Occipital lobe (tissue), 2 donors: ENCODE results near the gene PPP1R14B. TPM values are rescaled to one million over a fixed set of nuclear protein-coding genes. Genes with fewer than 3 reads are reported as not detected.
"Not testable (repeated sequence)": the region's sequence is repeated elsewhere in the genome, so short reads cannot be mapped to it uniquely, and the experiment has no call there.

Experiments
- DNase-seq: peaks from one replicate; lab custom pipeline; 2025; lab: John Stamatoyannopoulos, UW
- total RNA-seq: library from RNA; depleted of rRNA; stranded (reverse); fragments of >200 nt; gene quantifications from one replicate; pipeline ENCODE4 v1.2.3, GENCODE V29; 2014

The PPP1R14B gene
- total RNA-seq, 1 donor from 2014 or later, result 74.2 TPM

DNA sequence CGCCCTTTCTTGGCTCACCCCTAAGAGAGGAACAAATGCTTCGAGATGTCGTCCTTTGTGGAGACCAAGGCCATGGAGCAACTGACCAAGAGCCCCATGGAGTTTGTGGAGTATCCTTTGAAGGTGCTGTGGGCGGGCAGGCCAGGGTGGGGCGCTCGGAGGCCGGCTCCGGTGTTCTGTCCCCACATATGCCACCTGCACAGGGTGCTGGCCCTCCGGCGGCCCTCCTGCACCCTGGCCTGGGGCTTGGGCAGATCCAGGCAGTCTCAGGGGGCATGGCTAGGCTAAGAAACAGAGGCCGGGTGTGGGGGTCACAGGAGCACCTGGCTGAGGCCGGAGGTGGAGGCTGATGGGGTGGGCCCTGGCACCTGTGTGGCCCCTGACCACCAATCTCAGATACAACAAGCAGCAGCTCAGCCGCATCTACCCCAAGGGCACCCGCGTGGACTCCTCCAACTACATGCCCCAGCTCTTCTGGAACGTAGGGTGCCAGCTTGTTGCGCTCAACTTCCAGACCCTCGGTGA, 14.9 kb upstream of the PPP1R14B start:
- DNase-seq, result no peak

DNA sequence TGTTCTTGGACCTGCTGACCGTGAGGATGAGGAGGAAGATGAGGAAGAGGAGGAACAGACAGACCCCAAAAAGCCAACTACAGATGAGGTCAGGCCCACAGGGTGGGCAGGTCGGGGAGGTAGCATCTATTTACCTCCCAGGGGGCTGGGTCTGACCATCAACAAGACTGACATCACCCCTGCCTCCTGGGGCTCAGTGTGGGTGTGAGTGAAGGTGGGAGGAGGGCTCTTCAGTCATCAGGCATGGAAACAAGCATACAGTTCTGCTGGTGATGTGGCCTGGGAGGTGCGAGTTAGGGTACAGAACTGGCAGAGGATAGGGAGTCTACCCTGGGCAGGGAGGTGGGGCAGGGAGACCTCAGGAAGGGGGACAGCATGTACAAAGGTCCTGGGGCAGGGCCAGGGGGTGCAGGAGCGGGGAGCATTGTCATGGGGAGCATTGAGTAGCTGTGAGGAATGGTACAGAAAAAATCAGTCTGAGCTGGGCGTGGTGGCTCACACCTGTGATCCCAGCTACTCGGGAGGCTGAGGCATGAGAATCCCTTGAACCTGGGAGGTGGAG, 13.5 kb upstream of the PPP1R14B start:
- no peak for DNase-seq

- DNase-seq, result no peak
Observed at GRCh38 chr11:64259533-64260067, 12.9 kb upstream of the PPP1R14B start.

GRCh38 chr11:64258946-64259532, 12.3 kb upstream of the PPP1R14B start:
- DNase-seq, result no peak

GRCh38 chr11:64258356-64258755, 11.6 kb upstream of the PPP1R14B start:
- no peak for DNase-seq

DNA sequence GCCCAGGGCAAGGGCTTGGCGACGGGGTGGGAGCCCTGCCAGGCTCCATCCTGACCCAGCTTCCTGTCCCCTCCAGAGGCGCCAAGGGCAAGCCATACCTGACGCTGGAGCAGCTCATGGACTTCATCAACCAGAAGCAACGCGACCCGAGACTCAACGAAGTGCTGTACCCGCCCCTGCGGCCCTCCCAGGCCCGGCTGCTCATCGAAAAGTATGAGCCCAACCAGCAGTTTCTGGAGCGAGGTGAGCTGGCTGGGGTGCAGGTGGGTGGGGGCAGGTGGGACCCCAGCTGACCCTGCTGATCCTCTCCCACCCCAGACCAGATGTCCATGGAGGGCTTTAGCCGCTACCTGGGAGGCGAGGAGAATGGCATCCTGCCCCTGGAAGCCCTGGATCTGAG, 9.6 kb upstream of the PPP1R14B start:
- no peak for DNase-seq

DNA sequence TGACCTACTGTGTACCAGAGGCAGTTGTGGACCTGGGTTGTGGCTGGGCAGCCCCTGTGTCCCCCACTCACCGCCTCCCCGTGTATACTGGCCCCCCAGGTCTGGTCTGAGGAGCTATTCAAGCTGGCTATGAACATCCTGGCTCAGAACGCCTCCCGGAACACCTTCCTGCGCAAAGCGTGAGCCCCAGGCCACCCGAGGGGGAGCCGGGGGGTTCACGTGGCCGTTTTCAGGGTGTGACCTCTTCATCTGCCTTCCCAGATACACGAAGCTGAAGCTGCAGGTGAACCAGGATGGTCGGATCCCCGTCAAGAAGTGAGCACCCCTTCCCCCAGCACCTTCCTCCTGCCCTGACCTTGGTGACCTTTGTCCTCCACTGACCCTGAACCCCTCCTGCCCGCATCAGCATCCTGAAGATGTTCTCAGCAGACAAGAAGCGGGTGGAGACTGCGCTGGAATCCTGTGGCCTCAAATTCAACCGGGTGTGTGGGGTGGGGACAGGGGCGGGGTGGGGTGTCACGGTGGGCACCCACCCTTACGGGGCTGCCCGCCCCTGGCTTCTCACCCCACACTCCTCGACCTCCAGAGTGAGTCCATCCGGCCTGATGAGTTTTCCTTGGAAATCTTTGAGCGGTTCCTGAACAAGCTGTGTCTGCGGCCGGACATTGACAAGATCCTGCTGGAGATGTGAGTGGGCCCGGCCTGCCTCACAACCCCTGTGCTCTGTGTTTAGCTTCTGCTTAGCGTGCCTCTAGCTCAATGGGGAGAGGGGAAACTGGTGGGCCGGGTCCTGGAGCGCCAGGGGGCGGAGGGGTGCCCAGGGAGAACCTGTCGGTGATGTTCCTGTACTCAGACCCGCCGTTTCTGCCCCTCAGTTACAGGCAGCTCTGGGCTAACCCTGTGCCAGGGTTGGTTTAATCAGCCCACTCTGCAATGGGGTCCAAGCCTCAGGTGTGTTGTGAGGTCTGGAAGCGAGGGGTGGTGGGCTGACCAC, 8.7 kb upstream of the PPP1R14B start:
- DNase-seq, result no peak

DNA sequence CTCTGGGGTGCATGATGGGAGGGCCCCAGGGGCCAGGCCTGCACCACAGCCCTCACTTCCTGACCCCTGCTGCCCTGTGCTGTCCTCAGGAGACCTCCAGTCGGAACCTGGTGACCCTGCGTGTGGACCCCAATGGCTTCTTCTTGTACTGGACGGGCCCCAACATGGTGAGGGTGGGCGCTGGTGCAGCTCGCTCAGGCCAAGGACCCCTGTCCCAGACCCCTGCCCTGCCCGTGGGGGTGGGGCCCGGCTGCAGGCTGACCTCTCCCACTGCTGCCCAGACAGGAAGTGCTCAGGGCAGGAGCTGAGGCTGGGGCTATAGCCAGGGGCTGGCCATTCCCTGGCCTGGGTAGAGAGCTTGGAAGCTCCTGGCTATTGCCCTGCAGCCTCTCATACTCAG, 7.6 kb upstream of the PPP1R14B start:
- no peak for DNase-seq

GRCh38 chr11:64253481-64253880, 6.7 kb upstream of the PPP1R14B start:
- no peak for DNase-seq

DNA sequence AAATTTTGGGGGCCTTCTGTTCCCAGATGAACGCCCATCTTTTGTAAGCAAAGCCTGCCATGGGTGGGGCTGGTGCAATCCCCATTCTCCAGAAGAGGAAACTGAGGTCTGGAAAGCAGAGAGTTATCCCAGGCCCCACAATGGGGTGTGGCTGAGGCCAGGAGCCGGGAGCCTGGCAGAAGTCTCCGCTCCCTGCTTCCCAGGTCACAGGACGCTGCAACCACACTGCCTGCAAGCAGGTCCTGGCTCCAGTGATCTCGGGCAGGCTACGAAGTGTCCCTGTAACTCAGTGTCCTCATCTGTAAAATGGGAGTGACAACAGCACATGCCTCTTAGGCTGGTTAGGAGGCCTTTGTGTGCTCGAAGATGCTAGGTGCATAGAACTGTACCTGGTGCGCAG, 6.3 kb upstream of the PPP1R14B start:
- no peak for DNase-seq

GRCh38 chr11:64252003-64252872, 5.5 kb upstream of the PPP1R14B start:
- DNase-seq, result no peak

DNA sequence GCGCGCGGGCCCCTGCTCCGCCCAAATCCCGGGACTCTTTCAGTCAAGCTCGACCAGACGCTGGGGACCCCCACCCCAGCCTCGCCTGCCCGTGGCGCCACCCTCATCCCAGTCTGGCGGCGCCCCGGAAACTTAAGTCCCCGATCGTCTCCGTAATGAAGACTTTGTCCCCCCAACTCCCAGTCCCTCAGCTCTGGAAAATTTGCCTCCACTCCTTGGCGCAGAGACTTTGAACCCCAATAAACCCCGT, 4.9 kb upstream of the PPP1R14B start:
- no peak for DNase-seq

- no peak for DNase-seq
Observed at GRCh38 chr11:64251016-64251752, 4.4 kb upstream of the PPP1R14B start, which contains the start of gene PLCB3. PLCB3 (plus strand) TSS chr11:64251530; CDS start chr11:64251650, 120 bp downstream.

DNA sequence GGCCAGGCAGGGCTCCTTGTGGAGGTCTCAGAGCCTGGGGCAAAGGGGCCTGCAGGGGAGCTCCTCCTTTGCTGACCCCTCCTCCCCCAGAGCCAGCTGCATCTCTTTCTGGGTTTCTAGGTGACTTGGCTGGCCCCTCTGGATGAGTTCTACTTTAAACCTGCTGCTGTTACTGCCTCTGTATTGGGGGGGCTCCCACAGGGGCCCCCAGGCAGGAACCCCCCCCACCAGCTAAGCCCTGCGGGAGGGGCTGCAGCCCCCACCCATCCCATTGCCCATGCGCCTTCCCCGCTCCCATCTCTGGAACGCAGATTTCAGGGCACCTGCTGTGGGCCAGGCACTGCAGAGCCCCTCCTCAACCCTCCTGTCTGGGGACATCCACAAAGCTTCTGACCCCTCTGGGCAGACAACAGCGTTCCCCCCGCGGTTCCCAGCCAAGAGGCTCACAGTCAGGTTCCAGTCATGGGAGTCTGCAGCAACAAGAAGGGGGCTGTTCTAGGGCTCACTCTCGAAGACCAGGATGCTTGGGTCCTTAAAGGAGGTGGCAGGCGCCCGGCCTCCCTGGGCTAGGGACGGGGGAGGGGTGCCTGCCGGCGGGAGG, 3.8 kb upstream of the PPP1R14B start:
- no peak for DNase-seq

DNA sequence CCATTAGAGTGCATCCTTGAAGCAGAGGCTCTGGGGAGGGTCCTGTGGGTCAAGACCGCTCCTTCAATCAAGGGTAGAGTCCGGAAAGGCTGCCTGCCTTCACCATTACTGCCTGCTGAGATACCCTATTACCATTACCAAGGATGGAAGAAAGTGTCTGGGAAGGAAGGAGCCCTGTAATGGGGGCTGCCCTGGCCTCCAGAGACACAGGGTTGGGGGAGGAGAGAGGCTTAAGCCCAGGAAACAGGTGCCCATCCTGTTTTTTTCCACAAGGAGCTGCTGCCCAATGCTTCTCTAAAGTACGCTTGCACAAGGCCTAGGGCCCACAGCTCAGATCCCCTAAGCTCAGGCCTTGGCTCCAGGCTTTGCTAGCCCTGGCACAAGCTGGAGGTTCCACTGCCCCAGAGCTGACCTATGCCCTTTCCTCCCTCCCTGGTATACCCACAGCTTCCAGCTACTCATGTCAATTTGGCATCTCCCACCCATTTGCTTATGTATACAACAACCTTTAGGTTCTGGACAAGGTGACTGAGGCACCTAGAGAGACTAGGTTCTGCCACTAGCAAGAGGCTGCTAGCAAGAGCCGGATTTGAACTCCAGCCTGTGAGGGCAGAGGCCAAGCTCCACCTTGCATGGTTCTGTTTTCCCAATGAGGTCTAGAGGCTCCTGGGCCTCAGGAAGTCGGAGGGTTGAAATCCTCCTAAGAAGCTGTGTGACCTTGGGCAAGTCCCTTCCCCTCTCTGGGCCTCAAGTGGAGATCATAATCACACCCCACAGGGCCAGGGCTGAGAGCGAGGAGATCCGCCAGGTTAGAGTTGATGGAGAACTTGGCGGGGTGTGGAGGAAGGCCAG, 3.0 kb upstream of the PPP1R14B start:
- no peak for DNase-seq

GRCh38 chr11:64249038-64249437, 2.3 kb upstream of the PPP1R14B start:
- DNase-seq, result no peak

- no peak for DNase-seq
Observed at GRCh38 chr11:64248578-64248977, 1.8 kb upstream of the PPP1R14B start.

DNA sequence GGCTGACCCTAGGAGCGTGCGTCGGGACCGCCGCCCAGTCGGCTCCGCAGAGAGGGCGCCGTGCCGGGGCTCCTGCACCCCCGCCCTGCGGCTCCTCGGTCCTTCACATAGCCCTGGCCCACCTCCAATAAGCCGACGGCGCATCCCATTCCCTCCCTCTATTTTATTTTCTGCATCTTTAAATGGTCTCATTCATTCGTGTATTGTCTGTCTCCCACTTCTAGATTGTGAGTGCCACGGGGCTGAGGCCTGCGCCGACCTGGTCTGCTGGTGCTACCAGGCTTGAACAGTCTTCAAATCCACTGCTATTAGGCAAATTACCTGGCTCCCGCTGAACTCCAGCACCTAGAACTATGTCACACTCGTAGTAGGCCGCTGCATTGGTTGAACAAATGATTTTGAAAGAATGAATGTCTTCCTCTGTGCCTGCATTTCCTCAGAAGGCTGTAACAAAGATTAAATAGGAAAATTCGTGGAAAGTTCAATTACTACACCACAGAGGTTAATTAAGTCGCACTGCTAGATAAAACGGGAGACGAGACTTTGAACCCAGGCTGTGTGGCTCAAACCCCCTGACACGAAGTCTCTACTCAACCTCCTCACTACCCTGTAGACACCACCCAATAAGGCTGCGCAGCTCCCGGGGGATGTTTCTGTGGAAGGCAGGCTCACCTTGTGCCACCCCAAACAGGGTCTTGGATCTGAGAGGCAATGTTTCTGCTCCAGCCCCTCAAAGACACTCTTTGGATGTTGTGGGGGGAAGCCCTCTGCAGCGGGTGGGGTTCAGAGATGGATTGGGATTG, 1.2 kb upstream of the PPP1R14B start:
- DNase-seq, result no peak

DNA sequence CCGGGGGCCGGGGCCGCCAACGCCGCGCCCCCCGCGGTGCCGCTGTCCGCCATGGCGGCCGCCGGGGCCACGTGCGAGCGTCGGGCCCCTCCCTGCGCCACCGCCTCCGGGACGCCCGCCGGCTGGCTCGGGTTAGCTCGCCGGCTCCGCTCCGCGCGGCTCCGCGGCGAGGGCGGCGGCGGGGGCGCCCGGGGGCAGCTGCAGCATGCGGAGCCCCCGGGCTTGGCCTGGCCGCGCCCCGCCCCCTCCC, 197 bp downstream of the PPP1R14B start:
- DNase-seq, result not testable (repeated sequence)
